ENCODE data around the gene KCNE2. TPM values are rescaled to one million over a fixed set of nuclear protein-coding genes. Genes with fewer than 3 reads are reported as not detected.

KCNE2 gene
- 10 to 100 TPM in 1 of 3 donors, under 1 TPM in 1, not detected in 1; 0.56 to 30.9 TPM for polyA plus RNA-seq

- 35 to 82% (median 72%) methylated on average over 3 of the region's 3 CpGs for WGBS, 3 donors
- H3K27ac ChIP-seq (ENCODE audit: low read depth, low read length), result no peak within 1 kb of the TSS
These were observed at the start of gene KCNE2 for GRCh38 chr21:34363733-34364132. Gene KCNE2, plus strand, starts transcription at chr21:34364006. Its CDS starts 6,473 bp downstream, at chr21:34370479.

- WGBS, 3 donors, result 72 to 93% (median 88%) methylated on average over 3 of the region's 3 CpGs
- H3K27ac ChIP-seq (ENCODE audit: low read depth, low read length), result no peak overlapping the region
These were observed 44.2 kb upstream of the KCNE2 start for GRCh38 chr21:34319585-34319984.

GRCh38 chr21:34320011-34320410 is 43.8 kb upstream of the KCNE2 start:
- H3K27ac ChIP-seq (ENCODE audit: low read depth, low read length), result no peak overlapping the region
- WGBS, 3 donors, result 80 to 92% (median 80%) methylated on average over 4 of the region's 4 CpGs

GRCh38 chr21:34330055-34330454 is 33.8 kb upstream of the KCNE2 start:
- 89 to 98% (median 96%) methylated on average over 8 of the region's 8 CpGs for WGBS, 3 donors
- no peak overlapping the region for H3K27ac ChIP-seq (ENCODE audit: low read depth, low read length)

- 73 to 85% (median 77%) methylated on average over 5 of the region's 5 CpGs for WGBS, 3 donors
- no peak overlapping the region for H3K27ac ChIP-seq (ENCODE audit: low read depth, low read length)
These were observed 32.1 kb upstream of the KCNE2 start for GRCh38 chr21:34331726-34332125.

- WGBS, 3 donors, result 90 to 96% (median 95%) methylated on average over 6 of the region's 6 CpGs
These were observed 31.5 kb upstream of the KCNE2 start for GRCh38 chr21:34332347-34332746.

GRCh38 chr21:34333121-34333739 is 30.6 kb upstream of the KCNE2 start:
- 82 to 96% (median 94%) methylated on average over 13 of the region's 13 CpGs for WGBS, 3 donors
- no peak overlapping the region for H3K27ac ChIP-seq (ENCODE audit: low read depth, low read length)

More at GRCh38 chr21:34332347-34332746, 31.5 kb upstream of the KCNE2 start:
- H3K27ac ChIP-seq (ENCODE audit: low read depth, low read length), result no peak overlapping the region

GRCh38 chr21:34335316-34335715 is 28.5 kb upstream of the KCNE2 start:
- H3K27ac ChIP-seq (ENCODE audit: low read depth, low read length), result no peak overlapping the region
- WGBS, 3 donors, result 58 to 79% (median 76%) methylated on average over 6 of the region's 6 CpGs

GRCh38 chr21:34336245-34336644 is 27.6 kb upstream of the KCNE2 start:
- no peak overlapping the region for H3K27ac ChIP-seq (ENCODE audit: low read depth, low read length)
- 53 to 70% (median 65%) methylated on average over 5 of the region's 5 CpGs for WGBS, 3 donors

- WGBS, 3 donors, result 62 to 77% (median 68%) methylated on average over 13 of the region's 13 CpGs
- H3K27ac ChIP-seq (ENCODE audit: low read depth, low read length), result no peak overlapping the region
These were observed 26.9 kb upstream of the KCNE2 start for GRCh38 chr21:34336756-34337391.

- 45 to 74% (median 62%) methylated on average over 6 of the region's 6 CpGs for WGBS, 3 donors
- H3K27ac ChIP-seq (ENCODE audit: low read depth, low read length), result no peak overlapping the region
These were observed 26.1 kb upstream of the KCNE2 start for GRCh38 chr21:34337741-34338140.

GRCh38 chr21:34338226-34338625 is 25.6 kb upstream of the KCNE2 start:
- WGBS, 3 donors, result 92 to 94% (median 93%) methylated on average over 8 of the region's 8 CpGs
- no peak overlapping the region for H3K27ac ChIP-seq (ENCODE audit: low read depth, low read length)

- no peak overlapping the region for H3K27ac ChIP-seq (ENCODE audit: low read depth, low read length)
These were observed 23.7 kb upstream of the KCNE2 start for GRCh38 chr21:34340061-34340460.

GRCh38 chr21:34342476-34342875 is 21.3 kb upstream of the KCNE2 start:
- 81 to 88% (median 82%) methylated on average over 5 of the region's 5 CpGs for WGBS, 3 donors
- H3K27ac ChIP-seq (ENCODE audit: low read depth, low read length), result no peak overlapping the region

More at GRCh38 chr21:34340061-34340460, 23.7 kb upstream of the KCNE2 start:
- WGBS, 3 donors, result 74 to 79% (median 78%) methylated on average over 3 of the region's 3 CpGs

GRCh38 chr21:34343347-34343746 is 20.5 kb upstream of the KCNE2 start:
- H3K27ac ChIP-seq (ENCODE audit: low read depth, low read length), result no peak overlapping the region
- 78 to 82% (median 79%) methylated on average over 7 of the region's 7 CpGs for WGBS, 3 donors

GRCh38 chr21:34343838-34344381 is 19.9 kb upstream of the KCNE2 start:
- 69 to 82% (median 71%) methylated on average over 14 of the region's 14 CpGs for WGBS, 3 donors
- H3K27ac ChIP-seq (ENCODE audit: low read depth, low read length), result no peak overlapping the region

- H3K27ac ChIP-seq (ENCODE audit: low read depth, low read length), result no peak overlapping the region
- 74 to 91% (median 88%) methylated on average over 5 of the region's 5 CpGs for WGBS, 3 donors
These were observed 19.2 kb upstream of the KCNE2 start for GRCh38 chr21:34344584-34344983.

- H3K27ac ChIP-seq (ENCODE audit: low read depth, low read length), result no peak overlapping the region
- 72 to 78% (median 76%) methylated on average over 15 of the region's 15 CpGs for WGBS, 3 donors
These were observed 18.5 kb upstream of the KCNE2 start for GRCh38 chr21:34345091-34345871.

- H3K27ac ChIP-seq (ENCODE audit: low read depth, low read length), result no peak overlapping the region
- 68 to 83% (median 71%) methylated on average over 10 of the region's 10 CpGs for WGBS, 3 donors
These were observed 17.9 kb upstream of the KCNE2 start for GRCh38 chr21:34345892-34346291.
